NCI-H526 treated with DMSO at 0.1 percent for 48 hours (cell line): ENCODE measurements around the gene CNTFR.

Experiments
- DNase-seq: peaks from one replicate; lab custom pipeline; 2025; lab: John Stamatoyannopoulos, UW

The CNTFR gene

GRCh38 chr9:34620061-34620994, 30.8 kb upstream of the CNTFR start, which contains the start of gene DCTN3:
Gene DCTN3, minus strand, starts transcription at chr9:34620495. Its CDS starts 31 bp downstream, at chr9:34620464.
- peak; percentile 85 for DNase-seq

GRCh38 chr9:34615132-34615531, 25.6 kb upstream of the CNTFR start:
- DNase-seq, result no peak

- DNase-seq, result peak; percentile 24
Measured at GRCh38 chr9:34612788-34613390, 23.4 kb upstream of the CNTFR start.

- peak; percentile 38 for DNase-seq
Measured at GRCh38 chr9:34611811-34612787, 22.6 kb upstream of the CNTFR start, which contains the start of gene RPP25L. Gene RPP25L, minus strand, starts transcription at chr9:34612097. Its CDS starts 801 bp downstream, at chr9:34611296.

DNA sequence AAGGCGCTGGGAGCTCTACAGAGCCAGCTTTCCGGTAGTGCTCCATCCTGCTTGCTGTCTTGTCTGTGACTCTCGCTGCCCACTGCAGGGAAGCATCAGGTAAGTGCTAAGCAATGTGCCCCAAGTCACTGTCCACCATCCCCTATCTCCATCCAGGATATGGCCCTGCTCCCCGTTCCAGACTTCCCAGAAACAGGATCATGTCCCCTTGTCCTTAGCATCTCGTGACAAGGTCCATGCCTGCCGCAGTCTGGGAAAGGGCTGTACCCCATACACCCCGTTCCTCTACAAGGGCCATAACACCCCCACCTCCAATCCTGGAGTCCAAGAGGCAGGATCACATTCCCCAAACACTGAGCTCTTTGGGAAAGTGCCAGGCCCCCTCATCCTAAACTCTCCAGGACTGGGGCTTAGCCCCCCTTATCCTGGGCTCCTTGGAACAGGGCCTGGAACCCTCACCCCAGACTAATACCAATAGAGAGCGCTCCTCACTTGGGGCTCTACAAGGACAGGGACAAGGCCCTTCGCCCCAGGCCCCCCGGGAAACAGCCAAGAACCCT, 21.8 kb upstream of the CNTFR start:
- DNase-seq, result no peak

- no peak for DNase-seq
Measured at GRCh38 chr9:34610434-34611206, 21.1 kb upstream of the CNTFR start.

- DNase-seq, result no peak
Measured at GRCh38 chr9:34607331-34607730, 17.8 kb upstream of the CNTFR start.

- no peak for DNase-seq
Measured at GRCh38 chr9:34606905-34607304, 17.4 kb upstream of the CNTFR start.

- no peak for DNase-seq
Measured at GRCh38 chr9:34606190-34606589, 16.7 kb upstream of the CNTFR start.

DNA sequence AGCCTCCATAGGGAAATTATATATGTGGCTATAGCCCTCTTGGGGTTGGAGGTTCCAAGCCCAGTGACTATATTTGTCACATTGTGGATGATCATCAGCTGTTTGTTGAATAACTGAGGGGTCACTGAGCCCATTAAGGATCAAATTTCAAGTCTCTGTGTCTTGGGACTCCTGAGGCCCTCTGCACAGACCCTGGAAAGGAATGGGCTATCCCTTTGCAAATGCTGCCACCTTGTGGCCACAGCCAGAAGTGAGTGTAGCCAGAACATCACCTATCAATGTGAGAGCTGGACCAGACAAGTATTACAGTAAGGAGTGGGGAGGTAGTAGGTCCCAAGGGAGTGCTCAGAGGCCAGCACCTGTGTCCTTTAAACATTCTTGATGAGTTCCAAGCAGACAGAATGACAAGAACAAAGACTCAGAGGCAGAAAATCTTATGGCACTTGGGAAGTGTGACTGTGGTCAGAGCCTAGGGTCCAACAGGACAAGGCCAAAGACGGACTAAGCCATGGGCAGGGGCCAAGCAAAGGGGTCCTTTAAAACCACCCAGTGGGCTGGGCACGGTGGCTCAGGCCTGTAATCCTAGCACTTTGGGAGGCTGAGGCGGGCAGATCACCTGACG, 14.2 kb upstream of the CNTFR start:
- peak; percentile 66 for DNase-seq

DNA sequence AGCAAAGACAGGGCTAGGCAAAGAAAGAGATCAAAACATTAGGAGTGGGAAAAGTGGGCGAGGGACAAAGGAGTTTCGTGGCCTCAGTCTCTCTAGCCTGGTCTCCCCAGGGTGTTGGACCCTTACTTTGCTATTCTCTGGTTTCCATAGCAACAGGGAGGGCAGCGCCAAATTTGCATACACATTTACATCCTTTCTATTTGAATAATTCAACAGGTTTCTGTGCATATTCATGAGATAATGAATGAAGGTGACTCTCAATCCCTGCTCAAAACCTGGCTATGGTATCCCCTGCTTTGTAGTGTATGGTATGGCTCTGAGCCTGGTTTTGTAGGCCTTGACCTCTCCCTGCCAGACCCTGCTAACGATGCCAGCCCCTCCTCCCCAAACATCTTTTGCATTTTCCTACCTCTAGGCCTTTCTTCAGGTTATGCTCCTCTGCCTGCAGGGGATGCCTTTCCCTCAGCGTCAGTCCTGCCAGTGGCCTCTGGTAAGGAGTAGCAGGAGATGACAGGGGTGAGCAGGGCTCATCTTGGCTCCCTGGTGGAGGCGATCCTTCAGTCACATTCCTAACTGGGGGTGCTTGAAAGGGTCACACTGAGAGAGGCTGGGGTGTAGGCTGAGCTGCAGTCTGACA, 12.5 kb upstream of the CNTFR start:
- peak; percentile 90 for DNase-seq

DNA sequence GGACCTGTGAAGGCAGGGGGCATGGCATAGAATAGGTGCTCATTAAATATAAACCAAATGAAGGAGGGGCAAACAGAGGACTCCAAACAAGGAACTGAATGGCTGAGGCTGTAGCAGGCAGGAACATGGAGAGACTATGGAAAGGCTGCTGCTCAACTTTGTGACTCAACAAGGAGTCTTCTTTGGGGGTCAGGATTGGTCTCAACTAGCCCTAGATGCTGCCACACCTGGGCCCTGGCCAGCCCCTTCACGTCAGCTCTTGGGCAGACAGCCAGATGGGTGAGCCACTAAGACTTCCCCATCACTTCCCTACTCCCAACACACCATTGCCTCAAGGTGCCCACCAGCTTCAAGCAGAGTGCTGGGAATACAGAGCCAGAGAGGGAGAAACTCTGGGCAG, 11.4 kb upstream of the CNTFR start:
- no peak for DNase-seq

DNA sequence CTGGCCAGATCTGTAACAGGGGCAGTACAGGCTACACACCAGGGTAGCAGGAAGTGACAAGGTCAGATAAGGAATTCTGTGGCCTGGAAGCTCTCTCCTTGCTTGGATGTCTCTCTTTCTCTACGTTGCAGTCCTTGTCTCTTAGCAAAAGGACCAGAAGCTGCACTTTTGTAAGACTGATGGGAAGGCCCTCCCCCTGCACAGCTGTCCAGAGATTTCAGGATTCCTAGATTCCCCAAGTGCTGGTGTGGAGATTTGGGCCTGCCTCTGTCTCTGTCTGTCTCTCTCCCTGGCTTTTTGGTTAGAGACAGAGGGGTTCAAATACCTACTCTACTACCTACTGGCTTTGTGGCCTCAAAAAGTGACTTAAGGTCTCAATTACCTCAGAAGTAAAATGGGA, 10.0 kb upstream of the CNTFR start:
- DNase-seq, result no peak

- DNase-seq, result no peak
Measured at GRCh38 chr9:34594177-34594576, 4.7 kb upstream of the CNTFR start.

DNA sequence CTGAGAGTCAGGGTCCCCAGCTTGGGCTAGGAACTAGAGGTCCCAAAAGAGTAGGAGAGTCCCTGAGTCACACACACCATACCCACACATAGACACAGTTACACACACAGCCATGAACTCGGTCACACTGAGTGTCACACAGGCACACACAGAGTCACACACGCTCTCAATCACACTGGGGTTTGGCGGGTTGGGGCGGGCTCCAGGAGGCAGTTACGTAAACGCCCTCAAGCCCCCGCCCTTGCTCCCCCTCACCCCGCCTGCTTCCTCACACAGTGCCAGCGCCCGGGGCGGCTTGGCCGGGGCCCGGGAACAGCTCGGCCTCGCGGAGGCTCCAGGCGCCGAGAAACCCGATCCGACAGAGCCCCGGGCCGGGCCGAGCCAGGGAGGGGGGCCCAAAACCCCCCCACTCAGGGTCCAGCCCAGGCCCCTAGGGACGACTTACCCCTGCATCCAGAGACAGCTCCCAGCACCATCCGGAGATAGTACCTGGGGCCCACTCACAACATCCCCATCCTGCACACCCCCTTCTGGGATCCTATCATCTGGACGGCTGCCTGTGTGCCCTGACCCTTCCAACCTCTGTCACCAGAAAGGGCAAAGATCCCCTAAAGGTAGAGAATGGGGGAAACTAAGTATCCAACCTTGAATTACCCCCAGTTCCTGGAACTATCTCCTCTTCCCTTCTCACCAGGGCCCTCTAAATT, 3.5 kb upstream of the CNTFR start:
- DNase-seq, result peak; percentile 44

- DNase-seq, result no peak
Measured at GRCh38 chr9:34591917-34592866, 2.7 kb upstream of the CNTFR start.

DNA sequence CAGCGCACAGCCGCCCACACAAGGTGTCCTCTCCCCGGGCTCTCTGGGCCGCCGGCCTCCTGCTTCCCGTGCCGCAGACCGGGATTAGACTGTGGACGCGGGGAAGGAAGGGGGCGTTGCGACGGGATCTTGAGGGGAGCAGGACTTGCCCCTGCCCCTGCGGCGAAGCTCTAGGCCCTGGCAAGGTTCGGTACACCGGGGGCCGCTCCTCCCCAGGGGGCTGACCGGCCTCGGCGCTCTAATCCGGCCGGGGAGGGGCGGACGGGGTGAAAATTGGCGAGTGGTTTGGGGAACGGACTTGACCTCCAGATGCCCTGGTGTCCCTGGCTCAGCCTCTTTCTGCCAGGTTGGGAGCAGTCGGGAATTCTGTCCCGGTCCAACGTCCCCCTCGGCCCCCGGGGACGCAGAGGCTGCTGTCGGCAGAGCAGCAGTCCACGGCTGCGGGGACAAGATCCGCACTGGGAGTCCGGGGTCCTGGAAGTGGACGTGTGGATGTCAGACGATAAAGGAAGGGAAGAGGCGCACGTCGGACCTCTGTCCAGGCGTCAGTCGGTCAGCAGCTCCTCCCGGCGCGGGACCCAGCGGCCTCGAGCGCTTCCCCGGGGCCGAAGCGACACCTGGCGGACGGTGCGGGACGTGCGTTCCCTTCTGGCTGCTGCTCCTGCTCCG, 1.9 kb upstream of the CNTFR start:
- DNase-seq, result peak; percentile 44
